ENCODE results near the gene FMN1. TPM values are rescaled to one million over a fixed set of nuclear protein-coding genes. Genes with fewer than 3 reads are reported as not detected.

The FMN1 gene
- total and polyA plus RNA-seq, 4 donors = 0.26 to 23.4 (median 9.8) TPM

DNA sequence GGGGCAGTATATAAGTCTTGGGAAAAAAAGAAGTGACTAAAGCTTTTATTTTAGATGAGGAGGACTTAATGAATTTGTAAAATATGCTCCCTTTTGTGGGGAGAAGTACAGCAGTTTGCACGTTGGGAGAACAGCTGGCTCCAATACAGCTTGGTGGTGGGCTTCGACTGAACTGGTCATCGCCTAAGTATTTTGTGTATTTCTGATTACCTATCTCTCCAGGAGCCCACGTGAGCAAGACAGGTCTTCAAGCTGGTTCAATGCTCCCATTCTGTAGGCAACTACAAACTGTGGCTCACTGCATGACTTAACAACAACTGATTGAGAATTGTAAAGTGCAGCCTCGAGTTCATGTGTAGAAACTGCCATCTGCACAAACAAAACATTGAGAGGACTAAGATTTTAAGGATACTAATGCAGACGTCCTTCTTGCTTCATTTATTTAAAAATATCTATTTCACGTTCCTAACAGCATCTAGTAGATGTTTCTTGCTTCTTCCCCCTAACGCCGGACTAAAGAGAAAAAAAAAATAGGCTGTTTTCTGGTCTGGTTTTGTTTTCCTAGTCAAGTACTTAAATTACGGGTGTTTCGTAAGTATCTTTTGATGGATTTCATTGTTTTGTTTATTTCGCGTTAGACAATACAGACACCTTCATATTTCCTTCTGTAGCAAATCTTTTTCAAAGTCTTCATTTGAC, 478.1 kb downstream of the FMN1 start:
- H3K36me3 ChIP-seq (ENCODE audit: control insufficient read depth in 1 of 2, insufficient read depth in 2 of 2, low read length in 1 of 2) = no peaks in the 10 kb centered on the region
- no peak overlapping the region for H3K27ac ChIP-seq (ENCODE audit: low read depth in 1 of 2, low read length in 2 of 2)
- H3K9me3 ChIP-seq (ENCODE audit: control insufficient read depth, low read length) = no peaks in the 10 kb centered on the region
- DNase-seq (no peak), ATAC-seq (ENCODE audit: low FRiP score) (no peak)
- H3K4me1 ChIP-seq (ENCODE audit: control insufficient read depth in 1 of 2, insufficient read depth in 2 of 2, low read length in 2 of 2) = no peaks in the 10 kb centered on the region
- 36 to 40% methylated on average over 13 of the region's 13 CpGs for WGBS, 2 donors
- peaks cover 0 to 2% of the 10 kb centered on the region in 2 donors for H3K27me3 ChIP-seq (ENCODE audit: control insufficient read depth in 1 of 2, insufficient read depth in 2 of 2, low read length in 1 of 2)
- no peak overlapping the region for H3K4me3 ChIP-seq (ENCODE audit: low read length in 2 of 2)
- intact Hi-C loops (cut with DNase I) = no loop called here

Other genes starting within 250 kb of the FMN1 start
- gene RYR3, start 116.3 kb upstream of the FMN1 start, total RNA-seq = 10 to 100 TPM; 15.6 to 23.1 TPM
- 10 to 100 TPM in 1 of 2 donors, under 1 TPM in 1; 0.88 to 12.0 TPM for gene RYR3, start 116.3 kb upstream of the FMN1 start, polyA plus RNA-seq

Measured in aorta (tissue), 5 donors.